Peyer's patch (tissue), 4 donors: ENCODE data around the gene VPS45. TPM values are rescaled to one million over a fixed set of nuclear protein-coding genes. Genes with fewer than 3 reads are reported as not detected.

ENCODE experiments used
- DNase-seq, 3 donors: peaks; one replicate each; pipeline ENCODE4 v3.0.0-alpha.2; 2017 to 2019
- H3K27ac ChIP-seq, 4 donors: fragments of 200-600 bp; sonication (generic); one replicate each; pipeline ENCODE4 v1.5.1; 2016 to 2019
- H3K27me3 ChIP-seq, 2 donors: fragments of 200-600 bp; sonication (generic); one replicate each; pipeline ENCODE4 v1.5.1; 2019
- H3K36me3 ChIP-seq, 3 donors: fragments of 200-600 bp; sonication (generic); one replicate each; pipeline ENCODE4 v1.5.1; 2016 to 2019
- H3K4me1 ChIP-seq, 4 donors: fragments of 200-600 bp; sonication (generic); one replicate each; pipeline ENCODE4 v1.5.1; 2016 to 2019
- H3K4me3 ChIP-seq, 4 donors: fragments of 200-600 bp; sonication (generic); 1 replicate in 3 of 4; 2 replicates in 1 of 4; pipeline ENCODE4 v1.5.1; 2016 to 2019; ENCODE audit warnings: mild to moderate bottlenecking in 1 of 4
- H3K9me3 ChIP-seq, 4 donors: fragments of 200-600 bp; sonication (generic); one replicate each; pipeline ENCODE4 v1.5.1; 2016 to 2019; ENCODE audit warnings: mild to moderate bottlenecking in 1 of 4
- CTCF ChIP-seq, 6 experiments: fragments of 450-650 bp in 4 of 6; fragments of 200-600 bp in 2 of 6; sonication (generic) in 1 of 6; IDR thresholded peaks; one replicate each; pipeline ENCODE4 v1.5.1; 2017 to 2019; ENCODE audit warnings: antibody characterized with exemption in 6 of 6, mild to moderate bottlenecking in 3 of 6, moderate library complexity in 1 of 6
- POLR2A ChIP-seq, 2 donors: fragments of 450-650 bp; IDR thresholded peaks; one replicate each; pipeline ENCODE4 v1.5.1; 2017; ENCODE audit warnings: antibody characterized with exemption in 2 of 2, mild to moderate bottlenecking in 2 of 2, moderate library complexity in 2 of 2
- total RNA-seq, 4 donors: library from RNA; depleted of rRNA; stranded (reverse); fragments of >200 nt; gene quantifications; one replicate each; pipeline ENCODE4 v1.1.0, GENCODE V29; 2016

VPS45 gene
- total RNA-seq, 4 donors from 2014 or later = 36.1 to 70.1 (median 42.0) TPM

GRCh38 chr1:150093805-150094204, 26.2 kb downstream of the VPS45 start:
- no peak for DNase-seq
- Histone ChIP-seq H3K36me3 (peaks cover 0 to 31% (median 0%) of the 10 kb centered on the region in 3 donors), H3K4me3 (no peak overlapping the region), H3K27ac (no peak overlapping the region), H3K4me1 (no peaks in the 10 kb centered on the region), H3K9me3 (no peaks in the 10 kb centered on the region), H3K27me3 (no peaks in the 10 kb centered on the region)
- TF ChIP-seq CTCF (IDR thresholded peaks at IDR 0.05) (no peak), POLR2A (IDR thresholded peaks at IDR 0.05) (no peak)

GRCh38 chr1:150094734-150095265, 27.2 kb downstream of the VPS45 start:
- Histone ChIP-seq H3K9me3 (no peaks in the 10 kb centered on the region), H3K27me3 (no peaks in the 10 kb centered on the region), H3K27ac (no peak overlapping the region), H3K4me1 (no peaks in the 10 kb centered on the region), H3K36me3 (peaks cover 0 to 37% (median 0%) of the 10 kb centered on the region in 3 donors), H3K4me3 (no peak overlapping the region)
- TF ChIP-seq POLR2A (IDR thresholded peaks at IDR 0.05) (no peak), CTCF (IDR thresholded peaks at IDR 0.05) (no peak)
- DNase-seq = no peak

- no peaks in the 10 kb centered on the region for H3K9me3 ChIP-seq
- no peak overlapping the region for H3K4me3 ChIP-seq
- H3K27me3 ChIP-seq = no peaks in the 10 kb centered on the region
- DNase-seq = no peak
- TF ChIP-seq CTCF (IDR thresholded peaks at IDR 0.05) (no peak), POLR2A (IDR thresholded peaks at IDR 0.05) (no peak)
- H3K27ac ChIP-seq = no peak overlapping the region
- H3K4me1 ChIP-seq = no peaks in the 10 kb centered on the region
- peaks cover 0 to 25% (median 0%) of the 10 kb centered on the region in 3 donors for H3K36me3 ChIP-seq
Measured at GRCh38 chr1:150102986-150103385, 35.4 kb downstream of the VPS45 start.

- no peaks in the 10 kb centered on the region for H3K36me3 ChIP-seq
- TF ChIP-seq POLR2A (IDR thresholded peaks at IDR 0.05) (no peak), CTCF (IDR thresholded peaks at IDR 0.05) (no peak)
- no peaks in the 10 kb centered on the region for H3K4me1 ChIP-seq
- DNase-seq = no peak
- no peak overlapping the region for H3K4me3 ChIP-seq
- no peak overlapping the region for H3K27ac ChIP-seq
- H3K9me3 ChIP-seq = no peaks in the 10 kb centered on the region
- no peaks in the 10 kb centered on the region for H3K27me3 ChIP-seq
Measured at GRCh38 chr1:150106341-150106740, 38.8 kb downstream of the VPS45 start.

- DNase-seq = no peak
- H3K27ac ChIP-seq = peak overlapping the region in 3 of 4 donors; percentile 41 to 63 (median 55)
Measured at GRCh38 chr1:150109586-150109985, 42.0 kb downstream of the VPS45 start.

More at GRCh38 chr1:150109586-150109985, 42.0 kb downstream of the VPS45 start:
- Histone ChIP-seq H3K4me3 (no peak overlapping the region), H3K9me3 (no peaks in the 10 kb centered on the region), H3K36me3 (no peaks in the 10 kb centered on the region), H3K4me1 (no peaks in the 10 kb centered on the region), H3K27me3 (no peaks in the 10 kb centered on the region)
- TF ChIP-seq CTCF (IDR thresholded peaks at IDR 0.05) = no peak
- TF ChIP-seq POLR2A (IDR thresholded peaks at IDR 0.05) = no peak
